Upper lobe of left lung (tissue), 6 donors: ENCODE results near the gene PLEKHA8. TPM values are rescaled to one million over a fixed set of nuclear protein-coding genes. Genes with fewer than 3 reads are reported as not detected.

Source experiments
- ATAC-seq, 2 donors: fragments of 200-7000 bp; cut with Tn5 transposase; one replicate each; pipeline ENCODE4 v1.9.1; 2022; ENCODE audit warnings: mild to moderate bottlenecking in 2 of 2, moderate library complexity in 2 of 2; ENCODE audit not compliant: low FRiP score in 2 of 2
- DNase-seq, 2 donors: peaks; one replicate each; pipeline ENCODE4 v3.0.0-alpha.2; 2019 to 2020
- H3K27ac ChIP-seq, 4 donors: fragments of 200-600 bp; sonication (generic); one replicate each; pipeline ENCODE4 v1.5.1; 2016 to 2019
- H3K27me3 ChIP-seq, 4 donors: fragments of 200-600 bp; sonication (generic); one replicate each; pipeline ENCODE4 v1.5.1; 2017 to 2019
- H3K36me3 ChIP-seq, 4 donors: fragments of 200-600 bp; sonication (generic); one replicate each; pipeline ENCODE4 v1.5.1; 2016 to 2019
- H3K4me1 ChIP-seq, 4 donors: fragments of 200-600 bp; sonication (generic); one replicate each; pipeline ENCODE4 v1.5.1; 2018 to 2019
- H3K4me3 ChIP-seq, 4 donors: fragments of 200-600 bp; sonication (generic); one replicate each; pipeline ENCODE4 v1.5.1; 2017 to 2019; ENCODE audit warnings: mild to moderate bottlenecking in 2 of 4, moderate library complexity in 1 of 4
- H3K9me3 ChIP-seq, 4 donors: fragments of 200-600 bp; sonication (generic); one replicate each; pipeline ENCODE4 v1.5.1; 2018 to 2019
- CTCF ChIP-seq, 6 experiments: fragments of 450-650 bp in 4 of 6; fragments of 200-600 bp in 2 of 6; sonication (generic) in 2 of 6; IDR thresholded peaks; one replicate each; pipeline ENCODE4 v1.5.1; 2016 to 2019; ENCODE audit warnings: antibody characterized with exemption in 6 of 6
- EP300 ChIP-seq, 4 donors: sonication (generic); formaldehyde crosslinking; IDR thresholded peaks; one replicate each; pipeline ENCODE4 v1.5.1; 2017; ENCODE audit warnings: antibody characterized with exemption in 4 of 4, control low read depth in 2 of 4
- POLR2A ChIP-seq, 4 donors: fragments of 450-650 bp; IDR thresholded peaks; one replicate each; pipeline ENCODE4 v1.5.1; 2016 to 2017; ENCODE audit warnings: antibody characterized with exemption in 4 of 4, mild to moderate bottlenecking in 2 of 4
- POLR2AphosphoS5 ChIP-seq, 2 donors: sonication (generic); formaldehyde crosslinking; IDR thresholded peaks; one replicate each; pipeline ENCODE4 v1.5.1; 2017; ENCODE audit warnings: antibody characterized with exemption in 2 of 2
- WGBS, 2 donors: methylation state at CpG; one replicate each; pipeline ENCODE4 v1.1.5; 2017 to 2018; 5-methylcytosine and 5-hydroxymethylcytosine counted together
- total RNA-seq, 6 donors: library from RNA; depleted of rRNA in 4 of 6; stranded (reverse); fragments of >200 nt in 4 of 6; gene quantifications; one replicate each; pipeline versions ENCODE4 v1.1.0 to v1.2.1, GENCODE V29; 2016 to 2021
- donor health status: DM: no; HTN: no; CAD: no; lungs with moderate emphysema.
- donor health status: DM: no; HTN: yes; CAD: no; lungs with severe emphysema.

Gene PLEKHA8
- total RNA-seq, 6 donors from 2014 or later = 5.8 to 22.0 (median 10.8) TPM

- Histone ChIP-seq H3K4me1 (peaks cover 41 to 84% (median 62%) of the 10 kb centered on the region in 4 donors), H3K36me3 (no peaks in the 10 kb centered on the region), H3K27me3 (no peaks in the 10 kb centered on the region), H3K4me3 (no peak overlapping the region), H3K9me3 (no peaks in the 10 kb centered on the region), H3K27ac (peak overlapping the region; percentile 48 to 80 (median 60))
- WGBS, 2 donors = 29 to 61% methylated on average over 4 of the region's 4 CpGs
- DNase-seq = no peak
- no peak for TF ChIP-seq POLR2A (IDR thresholded peaks at IDR 0.05)
- TF ChIP-seq EP300 (IDR thresholded peaks at IDR 0.05) = no peak
- TF ChIP-seq POLR2AphosphoS5 (IDR thresholded peaks at IDR 0.05) = no peak
- TF ChIP-seq CTCF (IDR thresholded peaks at IDR 0.05) = no peak
- ATAC-seq = no peak
Measured at GRCh38 chr7:30139836-30140384, 111.7 kb downstream of the PLEKHA8 start.

GRCh38 chr7:30140456-30140855, 112.2 kb downstream of the PLEKHA8 start:
- no peak for TF ChIP-seq POLR2A (IDR thresholded peaks at IDR 0.05)
- TF ChIP-seq POLR2AphosphoS5 (IDR thresholded peaks at IDR 0.05) = no peak
- no peak for TF ChIP-seq CTCF (IDR thresholded peaks at IDR 0.05)
- no peak for TF ChIP-seq EP300 (IDR thresholded peaks at IDR 0.05)
- DNase-seq (no peak), ATAC-seq (no peak)
- Histone ChIP-seq H3K27ac (peak overlapping the region in 3 of 4 donors; percentile 44 to 80 (median 70)), H3K9me3 (no peaks in the 10 kb centered on the region), H3K27me3 (no peaks in the 10 kb centered on the region), H3K4me1 (peaks cover 46 to 89% (median 65%) of the 10 kb centered on the region in 4 donors), H3K4me3 (no peak overlapping the region), H3K36me3 (no peaks in the 10 kb centered on the region)
- 77 to 80% methylated on average over 3 of the region's 3 CpGs for WGBS, 2 donors

GRCh38 chr7:30142710-30143109, 114.5 kb downstream of the PLEKHA8 start:
- no peak overlapping the region for H3K4me3 ChIP-seq
- WGBS, 2 donors = 56 to 69% methylated on average over 9 of the region's 9 CpGs

GRCh38 chr7:30143748-30144251, 115.6 kb downstream of the PLEKHA8 start:
- peak overlapping the region; percentile 74 to 82 (median 80) for H3K27ac ChIP-seq
- ATAC-seq (no peak), DNase-seq (no peak)
- H3K9me3 ChIP-seq = no peaks in the 10 kb centered on the region
- WGBS, 2 donors = 72 to 85% methylated on average over 1 of the region's 1 CpG
- H3K4me3 ChIP-seq = no peak overlapping the region
- no peaks in the 10 kb centered on the region for H3K27me3 ChIP-seq
- H3K4me1 ChIP-seq = peaks cover 44 to 75% (median 49%) of the 10 kb centered on the region in 4 donors
- no peak for TF ChIP-seq CTCF (IDR thresholded peaks at IDR 0.05)
- no peak for TF ChIP-seq EP300 (IDR thresholded peaks at IDR 0.05)
- TF ChIP-seq POLR2AphosphoS5 (IDR thresholded peaks at IDR 0.05) = no peak
- TF ChIP-seq POLR2A (IDR thresholded peaks at IDR 0.05) = no peak
- no peaks in the 10 kb centered on the region for H3K36me3 ChIP-seq

More at GRCh38 chr7:30142710-30143109, 114.5 kb downstream of the PLEKHA8 start:
- H3K9me3 ChIP-seq = no peaks in the 10 kb centered on the region
- no peaks in the 10 kb centered on the region for H3K27me3 ChIP-seq
- H3K36me3 ChIP-seq = no peaks in the 10 kb centered on the region
- DNase-seq (peak in 1 of 2 donors; percentile 78), ATAC-seq (peak; percentile 79 to 88)
- peaks cover 44 to 84% (median 50%) of the 10 kb centered on the region in 4 donors for H3K4me1 ChIP-seq
- peak overlapping the region; percentile 74 to 82 (median 80) for H3K27ac ChIP-seq
- TF ChIP-seq CTCF (IDR thresholded peaks at IDR 0.05) (no peak), POLR2A (IDR thresholded peaks at IDR 0.05) (peak in 1 of 4 donors; percentile 62), EP300 (IDR thresholded peaks at IDR 0.05) (peak in 1 of 4 donors; percentile 26), POLR2AphosphoS5 (IDR thresholded peaks at IDR 0.05) (peak in 1 of 2 donors; percentile 27)
